Measurements from ENCODE around the gene PPT2.
"Not testable (repeated sequence)": the region's sequence is repeated elsewhere in the genome, so short reads cannot be mapped to it uniquely, and the experiment has no call there.

The PPT2 gene

DNA sequence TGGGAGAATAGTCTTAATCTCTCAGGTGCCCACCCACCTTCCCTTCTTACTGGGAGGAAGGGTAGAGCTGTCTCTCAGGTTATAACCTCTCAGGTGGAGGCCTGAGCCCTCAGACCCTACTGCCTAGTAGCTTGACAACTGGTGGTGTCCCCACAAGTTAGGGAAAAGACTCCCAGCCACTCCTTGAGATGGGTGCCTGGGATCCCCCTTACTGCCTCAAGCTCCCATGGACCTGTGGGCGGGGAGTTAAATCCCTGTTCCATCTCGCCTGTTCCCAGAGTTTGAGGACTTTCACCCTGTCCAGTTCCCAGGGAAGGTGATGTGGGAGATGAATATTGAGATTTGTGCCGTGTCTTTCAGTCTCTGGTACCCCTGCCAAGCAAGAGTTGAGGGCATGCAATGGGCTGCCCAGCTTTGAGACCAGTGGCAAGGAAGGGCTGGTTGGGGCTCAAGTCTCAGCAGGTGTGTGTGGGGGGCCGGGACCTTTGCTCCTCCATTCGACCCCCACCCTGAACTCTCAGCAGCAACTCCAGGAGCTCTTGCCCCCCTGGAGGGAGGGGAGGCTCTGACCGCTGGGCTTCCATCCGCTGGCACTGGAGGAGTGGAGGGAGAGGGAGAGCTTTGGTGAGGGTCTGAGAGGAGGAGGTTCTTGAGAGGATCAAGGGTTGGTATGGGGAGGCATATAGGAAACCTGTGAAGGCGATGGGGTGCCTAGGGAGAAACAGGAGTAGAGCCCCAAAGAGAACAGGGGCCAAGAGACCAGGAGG, 37.2 kb downstream of the PPT2 start:
- DNase-seq: no peak

DNA sequence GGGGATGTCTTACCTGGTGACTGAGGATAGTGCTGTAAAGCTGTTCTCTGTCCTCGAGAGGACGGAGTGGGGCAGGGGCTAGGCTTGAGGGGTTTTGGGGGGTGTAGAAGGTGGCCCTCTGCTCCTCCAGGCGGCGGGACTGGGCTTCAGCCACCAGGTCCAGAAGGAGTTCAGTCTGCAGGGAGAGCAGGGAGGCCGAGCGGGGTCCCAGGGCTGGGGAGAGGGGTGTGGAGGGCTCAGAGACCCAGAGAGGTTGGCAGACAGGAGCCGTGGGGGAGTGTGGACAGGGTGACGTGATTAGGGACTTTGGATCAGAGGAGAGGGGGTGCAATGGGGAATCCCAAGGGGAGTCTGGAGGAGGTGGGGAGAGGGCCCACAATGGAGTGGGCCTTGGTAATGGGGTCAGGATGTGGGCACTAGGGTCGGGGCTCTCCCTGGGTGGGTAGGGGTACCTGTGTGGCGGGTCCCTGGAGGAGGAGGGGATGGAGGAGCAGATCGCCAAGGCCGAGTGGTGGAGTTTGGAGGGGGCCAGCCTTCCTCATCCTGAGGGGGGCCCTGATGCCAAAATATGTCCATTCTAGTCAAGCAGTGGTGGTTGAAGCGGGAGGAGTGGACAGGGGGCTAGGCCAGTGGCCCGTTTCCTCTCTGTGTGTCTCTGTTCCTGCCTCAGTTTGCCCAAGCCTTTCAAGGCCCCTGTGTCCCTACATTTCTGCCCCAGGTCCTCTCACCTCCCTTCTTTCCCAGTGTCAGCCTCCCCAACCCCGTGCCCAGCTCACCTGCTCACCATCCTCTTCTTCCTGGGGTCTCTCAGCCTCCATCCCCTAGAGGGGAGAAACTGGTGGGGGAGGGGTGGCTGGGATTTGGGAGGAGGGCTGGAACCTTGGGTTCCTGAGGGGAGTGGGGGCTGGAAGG, 38.0 kb downstream of the PPT2 start:
- peak; percentile 11 for DNase-seq

GRCh38 chr6:32192608-32193039, 38.7 kb downstream of the PPT2 start, which contains the start of gene GPSM3:
Gene GPSM3, minus strand, starts transcription at chr6:32192643. Its CDS starts 130 bp downstream, at chr6:32192513.
- DNase-seq: peak; percentile 37

DNA sequence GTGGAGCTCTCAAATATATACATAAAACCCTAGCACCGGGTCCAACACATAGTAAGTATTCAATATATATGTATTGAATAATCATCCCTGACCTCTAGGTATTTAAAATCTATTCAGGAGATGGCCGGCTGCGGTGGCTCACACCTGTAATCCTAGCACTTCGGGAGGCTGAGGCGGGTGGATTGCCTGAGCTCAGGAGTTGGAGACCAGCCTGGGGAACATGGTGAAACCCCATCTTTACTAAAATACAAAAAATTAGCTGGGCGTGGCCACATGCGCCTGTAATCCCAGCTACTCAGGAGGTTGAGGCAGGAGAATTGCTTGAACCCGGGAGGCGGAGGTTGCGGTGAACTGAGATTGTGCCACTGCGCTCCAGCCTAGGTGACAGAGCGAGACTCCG, 39.2 kb downstream of the PPT2 start:
- not testable (repeated sequence) for DNase-seq

DNA sequence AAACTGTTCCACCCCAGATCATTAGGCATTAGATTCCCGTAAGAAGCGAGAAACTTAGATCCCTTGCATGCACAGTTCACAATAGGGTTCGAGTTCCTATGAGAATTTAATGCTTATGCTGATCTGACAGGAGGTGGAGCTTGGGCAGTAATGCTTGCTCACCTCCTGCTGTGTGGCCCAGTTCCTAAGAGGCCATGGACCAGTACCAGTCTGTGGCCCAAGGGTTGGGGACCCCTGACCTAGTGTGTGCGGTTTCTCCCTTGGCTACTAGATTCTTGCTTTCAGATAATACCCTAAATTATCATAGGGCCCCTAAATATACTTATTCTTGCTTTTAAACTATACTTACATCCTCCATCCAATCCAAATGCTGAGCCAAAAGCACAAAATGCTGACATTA, 40.4 kb downstream of the PPT2 start:
- DNase-seq: no peak

DNA sequence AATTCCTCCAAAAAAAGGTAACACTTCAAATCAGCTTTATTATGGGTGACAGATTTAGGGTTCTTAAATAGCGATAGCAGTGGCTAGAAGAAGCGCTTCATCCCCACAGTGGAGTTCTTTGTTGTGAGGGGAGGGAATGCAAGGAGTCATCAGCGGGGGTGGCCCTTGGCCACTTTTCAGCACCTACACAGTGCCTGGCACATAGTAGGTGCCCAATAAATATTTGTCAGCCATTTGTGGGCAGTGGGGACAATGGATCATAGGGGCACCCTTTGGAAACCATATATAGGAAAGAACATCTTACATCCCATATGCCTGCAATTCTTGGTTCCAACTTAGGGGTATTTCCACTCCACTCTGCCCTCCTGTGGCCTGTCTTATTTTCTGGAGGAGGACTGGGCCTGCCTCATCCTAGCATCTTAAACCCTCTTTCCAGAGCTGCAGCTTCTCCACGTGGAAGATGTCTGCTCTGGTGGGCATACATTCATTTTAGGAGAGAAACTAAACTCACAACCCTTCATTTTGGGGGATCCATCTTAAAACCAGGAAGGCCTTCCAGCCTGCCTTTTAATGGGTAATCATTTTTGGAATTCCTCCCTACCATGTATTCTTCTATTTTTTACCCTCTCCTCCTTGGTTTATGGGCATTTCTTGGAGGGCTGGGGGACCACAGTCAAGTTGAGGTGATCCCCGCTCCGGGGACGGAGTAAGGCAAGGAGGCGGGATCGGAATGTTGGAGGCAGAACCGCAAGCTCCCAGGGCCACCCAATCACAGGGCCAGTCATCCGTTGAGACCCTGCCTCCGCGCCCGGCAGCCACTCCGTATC, 41.1 kb downstream of the PPT2 start:
- DNase-seq: no peak

DNA sequence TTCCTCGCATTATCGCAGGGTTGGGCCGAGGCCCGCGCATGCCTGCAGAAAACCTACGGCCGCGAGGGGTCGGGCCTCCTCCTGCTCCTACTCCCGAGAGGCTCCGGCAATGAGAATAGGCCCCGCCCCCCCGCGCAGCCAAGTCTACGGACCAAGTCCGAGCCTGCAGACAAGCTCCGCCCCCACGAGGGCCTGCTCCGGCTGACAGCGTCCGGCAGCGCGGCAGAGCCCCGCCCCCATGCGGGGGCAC, 41.6 kb downstream of the PPT2 start:
- DNase-seq: peak; percentile 98

GRCh38 chr6:32195902-32196681, 42.2 kb downstream of the PPT2 start:
- DNase-seq: peak; percentile 57

DNA sequence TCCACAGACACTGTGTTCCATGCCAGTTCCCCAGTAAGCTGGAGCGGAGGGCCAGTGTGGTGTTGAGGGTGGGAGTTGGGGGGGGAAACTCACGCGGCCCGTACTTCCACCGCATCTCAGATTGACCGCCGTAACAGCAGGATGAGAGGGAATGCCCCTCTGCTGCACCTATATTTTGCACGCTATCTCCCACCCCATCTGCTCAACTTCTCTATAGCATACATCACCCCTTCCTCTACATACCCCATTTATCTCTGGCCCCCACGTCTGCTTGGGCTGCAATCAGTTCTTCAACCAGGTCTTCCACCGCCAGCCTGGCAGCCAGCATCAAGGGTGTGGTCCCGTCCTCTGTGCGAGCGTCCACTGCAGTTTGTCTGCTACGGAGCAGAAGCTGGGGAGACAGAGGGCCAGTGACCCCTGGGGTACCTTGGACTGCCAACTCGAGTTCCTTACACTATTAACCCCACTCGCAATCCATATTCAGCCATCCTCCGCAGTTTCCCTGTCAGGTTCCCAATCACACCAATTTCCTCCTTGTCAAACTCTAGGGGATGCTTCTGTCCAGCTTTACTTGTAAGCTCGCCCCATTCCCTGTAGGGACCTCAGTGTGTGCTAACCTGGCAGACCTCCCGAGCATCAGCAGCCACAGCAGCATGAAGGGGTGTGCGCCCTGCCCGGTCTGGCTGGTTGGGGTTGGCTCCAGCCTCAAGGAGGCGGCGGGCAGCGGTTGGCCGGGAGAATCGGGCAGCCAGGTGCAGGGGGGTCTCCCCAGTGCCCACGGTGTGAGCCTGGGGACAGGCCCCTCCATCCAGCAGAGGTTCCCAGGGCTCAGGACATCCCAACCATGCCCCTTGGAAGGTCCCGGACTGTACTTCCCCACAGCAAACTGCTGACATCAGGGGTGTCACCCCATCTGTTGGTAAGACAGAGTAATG, 43.0 kb downstream of the PPT2 start:
- no peak for DNase-seq

GRCh38 chr6:32198345-32198696, 44.4 kb downstream of the PPT2 start:
- DNase-seq: no peak

DNA sequence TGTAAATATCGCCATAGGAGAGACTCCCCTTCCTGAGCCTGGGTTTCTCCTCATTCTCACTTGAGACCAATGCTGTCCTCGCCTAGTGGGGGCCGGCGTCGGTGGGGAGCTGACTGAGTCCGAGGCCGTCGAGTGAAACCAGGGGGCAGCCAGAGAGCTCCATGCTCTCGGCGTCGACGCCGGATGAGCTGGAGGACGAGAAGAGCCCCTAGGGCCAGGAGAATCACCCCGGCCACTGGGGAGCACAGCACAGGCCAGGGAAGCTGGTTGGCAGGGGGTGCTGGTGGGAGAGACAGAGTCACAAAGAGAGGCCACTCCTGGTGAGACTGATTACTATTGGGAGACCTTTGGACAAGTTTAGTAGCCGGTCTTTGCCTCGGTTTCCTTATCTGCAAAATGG, 44.9 kb downstream of the PPT2 start:
- no peak for DNase-seq

DNA sequence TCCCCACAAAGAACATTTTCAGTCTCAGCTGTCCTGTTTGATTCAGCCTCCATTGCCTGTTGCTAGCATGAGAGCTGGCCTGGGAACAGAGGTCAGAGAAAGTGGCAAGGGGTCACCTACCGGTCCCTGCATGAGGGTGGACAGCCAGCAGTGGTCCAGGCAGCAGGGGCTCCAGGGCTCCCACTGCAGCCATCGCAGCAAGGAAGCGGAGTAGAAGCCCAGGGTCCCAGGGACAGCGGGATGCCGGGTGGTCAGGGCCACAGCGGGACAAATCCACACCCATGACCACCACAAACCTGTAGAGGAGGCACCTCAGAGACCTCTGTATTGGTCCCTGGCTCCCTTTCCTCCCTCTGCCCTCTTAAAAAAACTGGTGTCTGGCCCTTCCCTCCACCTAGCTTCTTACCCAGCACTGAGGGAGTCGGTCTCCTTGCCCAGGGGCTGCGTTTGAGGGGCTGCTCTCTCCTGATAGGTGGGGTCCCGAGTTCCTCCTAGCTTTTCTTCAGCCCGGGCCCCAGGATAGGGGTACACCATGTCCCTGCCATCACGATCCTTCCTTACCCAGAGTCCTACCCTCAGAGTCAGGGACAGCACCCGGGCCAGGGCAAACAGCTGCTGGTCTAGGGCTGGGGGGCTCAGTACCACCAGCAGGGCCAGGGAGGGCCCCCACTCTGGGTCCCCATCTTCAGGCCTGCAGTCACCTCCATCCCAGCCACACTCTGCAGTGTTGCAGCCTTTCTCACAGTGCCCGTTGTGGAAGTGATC, 47.0 kb downstream of the PPT2 start:
- no peak for DNase-seq

- no peak for DNase-seq
These were observed 48.2 kb downstream of the PPT2 start for GRCh38 chr6:32202186-32202585.

GRCh38 chr6:32203426-32204267, 49.7 kb downstream of the PPT2 start:
- DNase-seq: no peak

- DNase-seq: no peak
These were observed 50.4 kb downstream of the PPT2 start for GRCh38 chr6:32204268-32204715.

DNA sequence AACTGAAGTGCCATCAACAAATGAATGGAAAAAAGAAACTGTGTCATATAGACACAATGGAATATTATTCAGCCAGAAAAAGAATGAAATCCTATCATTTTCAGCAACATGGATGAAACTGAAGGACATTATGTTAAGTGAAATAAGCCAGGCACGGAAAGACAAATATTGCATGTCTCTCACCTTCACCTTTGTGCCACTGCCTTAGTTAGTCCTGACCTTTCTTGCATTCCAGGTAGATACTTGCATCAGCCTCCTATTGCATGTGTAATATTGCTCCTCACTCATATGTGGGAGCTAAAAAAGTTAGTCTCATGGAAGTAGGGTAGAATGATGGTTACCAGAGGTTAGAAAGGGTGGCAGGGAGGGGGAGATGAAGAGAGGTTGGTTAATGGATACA, 55.1 kb downstream of the PPT2 start:
- DNase-seq: no peak

- DNase-seq: no peak
These were observed 56.3 kb downstream of the PPT2 start for GRCh38 chr6:32210191-32210601.

DNA sequence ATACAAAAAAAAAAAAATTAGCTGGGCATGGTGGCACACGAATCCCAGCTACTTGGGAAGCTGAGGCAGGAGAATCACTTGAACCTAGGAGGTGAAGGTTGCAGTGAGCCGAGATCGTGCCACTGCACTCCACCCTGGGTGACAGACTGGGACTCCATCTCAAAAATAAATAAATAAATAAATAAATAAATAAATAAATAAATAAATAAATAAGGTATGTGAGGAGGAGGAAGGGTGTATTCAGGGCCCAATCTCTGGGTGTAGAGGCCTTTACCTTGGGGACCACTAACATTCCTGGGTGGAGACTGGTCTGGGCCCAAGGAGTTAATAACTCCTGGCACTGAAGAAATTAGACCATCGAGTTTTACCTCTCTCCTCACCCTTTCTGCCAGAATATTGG, 57.5 kb downstream of the PPT2 start:
- not testable (repeated sequence) for DNase-seq

DNA sequence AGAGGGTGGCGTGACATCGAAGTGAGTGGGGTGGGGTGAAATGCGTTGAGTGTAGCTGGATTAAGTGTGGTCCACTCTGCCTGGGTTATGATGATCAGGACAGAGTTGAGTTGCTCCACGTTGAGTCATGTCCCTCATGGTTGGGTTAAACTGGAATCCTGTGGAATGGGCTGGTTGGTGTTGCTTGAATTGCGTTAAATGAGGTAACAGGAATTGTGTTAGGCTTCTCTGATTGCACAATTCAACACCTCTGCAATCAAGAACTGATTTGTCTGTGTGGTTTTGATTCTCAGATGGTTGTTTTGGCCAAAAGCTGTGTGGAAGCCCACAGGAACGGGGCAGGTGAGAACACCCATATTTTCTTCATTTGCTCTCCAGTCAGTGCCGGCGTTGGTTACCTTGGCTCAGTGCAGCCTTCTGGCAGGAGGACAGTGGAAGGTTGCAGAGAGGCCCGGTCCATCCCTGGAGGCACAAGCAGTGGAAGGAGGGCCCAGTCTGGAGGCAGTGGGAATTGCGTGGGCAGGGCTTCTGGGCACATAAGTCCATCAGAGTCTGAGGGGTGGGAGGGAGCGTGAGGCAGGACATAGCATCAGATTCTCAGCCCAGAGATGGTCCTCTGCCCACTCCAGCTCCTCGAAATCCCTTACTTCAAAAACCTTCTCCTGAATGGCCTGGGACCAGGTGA, 58.3 kb downstream of the PPT2 start:
- DNase-seq: no peak

All from effector CD8-positive, alpha-beta T cell (primary cell).